Ammon's horn (tissue), 1 donor: ENCODE results near the gene CLINT1.

Experiments
- DNase-seq: peaks from one replicate; pipeline ENCODE4 v3.0.0-alpha.2; 2016; ENCODE audit warnings: low spot score

CLINT1 gene

DNA sequence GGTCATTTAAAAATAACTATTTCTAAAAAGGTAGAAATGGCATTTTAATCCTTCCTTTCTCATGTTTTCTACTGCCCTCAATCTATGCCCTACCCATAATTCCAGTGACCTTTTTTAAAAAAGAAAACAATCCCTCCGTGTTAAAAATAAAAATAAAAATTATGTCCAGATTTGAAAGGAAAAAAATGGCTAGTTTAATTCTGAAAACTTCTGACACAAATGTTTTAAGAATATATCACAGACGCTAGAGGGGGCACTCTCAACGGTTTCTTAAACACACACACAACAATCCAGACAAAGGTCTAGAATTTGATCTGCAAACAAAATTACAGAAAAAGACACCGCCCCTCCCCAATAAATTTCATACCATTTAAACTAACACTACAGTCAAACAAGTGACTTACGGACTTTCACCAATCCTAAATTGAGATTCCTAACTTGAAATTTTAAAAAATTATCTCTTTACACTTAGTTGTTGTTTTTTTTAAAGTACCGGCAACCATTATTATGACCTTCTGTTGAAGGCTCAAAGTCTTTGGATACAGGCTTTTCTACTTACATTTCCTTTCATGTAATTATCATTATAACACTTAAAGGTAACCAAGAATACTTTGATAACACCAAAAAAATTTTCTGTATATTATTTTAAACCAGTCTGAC is 38.2 kb downstream of the CLINT1 start:
- DNase-seq = peak; percentile 35

- DNase-seq = peak; percentile 18
These were observed 39.3 kb downstream of the CLINT1 start for GRCh38 chr5:157819502-157820115.

DNA sequence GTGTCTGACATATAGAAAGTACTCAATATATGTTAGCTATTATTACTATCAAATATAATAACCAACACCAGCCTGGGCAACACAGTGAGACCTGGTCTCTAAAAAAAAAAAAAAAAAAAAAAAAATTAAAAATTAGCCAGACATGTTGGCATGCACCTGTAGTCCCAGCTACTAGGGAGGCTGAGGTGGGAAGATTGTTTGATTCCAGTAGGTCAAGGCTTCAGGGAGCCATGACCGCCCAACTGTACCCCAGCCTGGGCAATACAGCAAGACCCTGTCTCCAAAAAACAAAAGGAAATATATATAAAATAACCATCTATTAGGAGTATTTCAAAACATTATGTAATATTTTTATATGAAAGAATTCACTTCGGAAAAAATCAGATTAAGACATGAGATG is 40.6 kb downstream of the CLINT1 start:
- DNase-seq = no peak

DNA sequence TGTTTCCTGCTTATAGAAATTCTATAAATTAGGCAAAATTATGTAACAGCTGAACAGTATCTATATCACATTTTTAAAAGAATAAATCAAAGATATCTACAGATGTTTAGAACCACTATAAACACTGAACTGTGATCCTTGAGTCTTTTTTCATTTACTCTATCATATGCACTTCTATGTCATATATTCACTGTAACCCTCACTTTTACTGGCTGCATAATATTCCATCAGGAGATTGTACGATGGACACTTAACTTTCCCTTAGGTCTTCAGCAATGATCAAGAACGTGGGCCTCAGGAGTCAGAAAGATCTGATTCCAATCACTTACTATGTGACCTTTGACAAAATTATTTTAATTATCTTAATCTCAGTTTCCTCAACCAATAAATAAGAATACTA is 41.0 kb downstream of the CLINT1 start:
- DNase-seq = no peak

DNA sequence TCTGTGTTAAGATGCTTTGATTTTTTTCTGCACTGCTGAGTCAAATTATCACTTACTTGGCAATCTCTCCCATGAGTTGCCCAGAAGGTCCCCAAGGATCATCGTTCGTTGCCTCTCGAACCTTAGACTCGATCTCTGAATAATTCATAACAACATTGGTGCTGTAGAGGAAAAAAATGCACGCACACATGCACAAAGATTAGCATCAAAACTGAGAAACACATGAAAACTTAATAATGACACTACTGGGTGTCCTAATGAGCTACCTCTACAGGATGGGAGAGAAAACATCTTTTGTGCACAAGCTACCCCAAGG is 41.6 kb downstream of the CLINT1 start:
- DNase-seq = no peak

GRCh38 chr5:157816682-157817386 is 42.1 kb downstream of the CLINT1 start:
- no peak for DNase-seq

DNA sequence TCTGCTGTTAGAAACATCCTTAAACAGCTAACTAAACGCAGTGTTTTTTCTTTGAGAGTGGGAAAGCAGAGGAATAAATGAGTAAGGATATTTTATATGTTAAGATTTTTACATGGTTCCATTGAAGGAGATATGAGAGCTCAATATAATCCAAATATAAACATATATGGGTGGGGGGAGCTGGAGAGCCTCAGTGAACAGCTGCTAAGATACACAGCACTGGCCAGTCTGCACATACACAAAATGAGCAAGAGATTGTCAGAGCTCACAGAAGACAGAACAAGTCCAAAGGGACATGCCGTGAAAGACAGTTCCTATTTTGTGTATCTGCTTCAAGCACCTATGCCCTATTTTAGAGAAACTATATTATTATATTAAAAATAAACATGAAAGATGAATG is 46.9 kb downstream of the CLINT1 start:
- no peak for DNase-seq

GRCh38 chr5:157808043-157808442 is 50.9 kb downstream of the CLINT1 start:
- no peak for DNase-seq

GRCh38 chr5:157802736-157803135 is 56.2 kb downstream of the CLINT1 start:
- DNase-seq = no peak

DNA sequence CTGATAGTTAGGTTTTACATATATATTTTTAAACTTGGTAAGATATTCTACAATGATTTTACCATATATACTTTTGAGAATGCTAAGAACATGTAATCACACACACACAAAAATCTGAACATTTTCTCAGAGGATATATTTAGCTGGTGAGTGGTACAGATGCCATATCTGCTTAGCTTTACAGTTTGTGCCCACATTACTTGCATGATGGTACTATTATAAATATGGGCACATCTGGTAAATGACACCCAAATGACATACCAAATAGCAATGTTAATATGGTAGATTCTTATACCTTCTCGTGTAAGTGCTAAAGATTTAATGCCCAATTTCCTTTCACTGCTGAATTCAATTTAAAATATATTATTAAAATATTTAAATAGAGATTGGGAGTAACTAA is 58.8 kb downstream of the CLINT1 start:
- no peak for DNase-seq

DNA sequence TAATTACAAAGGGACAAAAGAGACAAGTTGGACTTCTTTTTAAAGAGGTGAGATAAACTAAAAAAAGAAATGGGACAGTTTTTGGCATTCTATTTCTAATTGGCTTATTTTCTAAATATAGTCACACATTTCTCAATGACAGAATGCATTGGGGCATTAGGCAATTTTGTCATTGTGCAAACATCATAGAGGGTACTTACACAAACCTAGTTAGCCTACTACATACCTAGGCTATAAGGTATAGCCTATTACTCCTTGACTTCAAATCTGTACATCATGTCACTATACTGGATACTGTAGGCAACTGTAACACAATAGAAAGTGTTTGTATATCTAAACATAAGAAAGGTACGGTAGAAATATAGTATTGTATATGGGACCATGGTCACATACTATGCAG is 59.4 kb downstream of the CLINT1 start:
- no peak for DNase-seq

- no peak for DNase-seq
These were observed 65.6 kb downstream of the CLINT1 start for GRCh38 chr5:157793301-157793700.

DNA sequence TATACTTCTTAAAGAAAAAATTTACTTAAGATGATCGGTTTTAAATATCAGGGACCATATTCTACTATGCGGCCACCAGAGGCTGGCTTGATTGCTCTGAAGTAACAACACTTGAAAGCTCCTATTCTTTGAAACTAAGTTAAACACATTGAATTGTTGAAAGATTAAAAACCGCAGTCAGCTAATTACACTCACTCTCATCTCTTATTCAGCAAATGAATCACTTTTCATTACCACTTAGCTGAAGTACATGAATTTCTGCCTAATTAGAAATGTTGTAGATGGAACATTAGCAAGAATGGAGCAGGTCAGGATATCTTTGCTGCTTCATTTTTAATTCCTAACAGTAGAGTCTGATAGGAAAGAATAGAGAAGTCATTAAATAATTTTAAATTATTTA is 73.1 kb downstream of the CLINT1 start:
- no peak for DNase-seq

DNA sequence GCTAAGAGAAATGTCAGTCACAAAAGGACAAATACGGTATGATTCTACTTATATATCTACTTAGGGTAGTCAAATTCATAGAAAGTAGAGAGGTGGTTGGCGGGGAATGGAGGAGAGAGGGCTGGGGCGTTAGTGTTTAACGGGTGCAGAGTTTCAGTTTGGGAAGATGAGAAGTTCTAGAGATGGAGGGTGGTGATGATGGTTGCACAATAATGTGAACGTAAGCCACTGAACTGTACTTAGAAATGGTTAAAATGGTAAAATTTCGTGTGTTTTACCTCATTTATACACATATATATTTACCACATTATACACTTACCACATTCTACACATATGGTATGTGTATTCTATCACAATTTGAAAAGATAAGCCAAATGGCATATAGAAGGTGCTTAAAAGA is 79.7 kb downstream of the CLINT1 start:
- no peak for DNase-seq

DNA sequence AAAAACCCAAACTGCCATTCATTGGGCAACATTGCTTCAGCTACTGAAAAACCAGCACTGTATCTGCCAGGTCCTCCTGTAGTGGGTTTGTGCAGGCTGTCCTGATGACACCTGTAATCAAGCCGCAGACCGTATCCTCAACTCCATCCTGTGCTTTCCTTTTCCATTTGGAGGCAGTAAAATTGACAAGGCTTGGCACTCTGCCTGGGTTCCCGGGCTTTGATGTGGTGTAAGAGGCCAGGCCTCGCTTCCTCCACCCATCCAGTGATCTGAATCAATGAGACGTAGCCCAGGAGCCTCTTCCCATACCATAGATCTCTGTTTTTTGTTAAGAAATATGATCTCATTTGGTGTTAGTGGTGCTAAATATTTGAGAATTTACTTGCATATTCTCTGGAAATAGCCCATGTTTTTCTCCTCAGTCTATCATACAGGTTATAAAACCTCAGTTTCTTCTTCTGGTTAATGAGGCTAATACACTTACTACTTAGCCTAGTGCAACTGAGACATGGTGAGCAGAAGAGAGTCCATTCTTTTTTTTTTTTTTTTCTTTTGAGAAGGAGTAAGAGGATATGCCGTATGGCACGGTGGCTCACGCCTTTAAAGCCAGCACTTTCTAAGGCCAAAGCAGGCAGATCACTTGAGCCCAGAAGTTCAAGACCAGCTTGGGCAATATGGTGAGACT is 80.7 kb downstream of the CLINT1 start:
- no peak for DNase-seq

GRCh38 chr5:157772127-157772526 is 86.8 kb downstream of the CLINT1 start:
- no peak for DNase-seq

GRCh38 chr5:157770665-157771064 is 88.3 kb downstream of the CLINT1 start:
- DNase-seq = no peak

GRCh38 chr5:157767689-157768088 is 91.3 kb downstream of the CLINT1 start:
- DNase-seq = no peak

GRCh38 chr5:157766902-157767301 is 92.0 kb downstream of the CLINT1 start:
- DNase-seq = no peak

- no peak for DNase-seq
These were observed 92.5 kb downstream of the CLINT1 start for GRCh38 chr5:157766442-157766841.

- no peak for DNase-seq
These were observed 94.4 kb downstream of the CLINT1 start for GRCh38 chr5:157764531-157764930.

GRCh38 chr5:157761690-157762621 is 97.0 kb downstream of the CLINT1 start:
- DNase-seq = peak; percentile 66
